ENCODE measurements around the gene ZNF628. TPM values are rescaled to one million over a fixed set of nuclear protein-coding genes. Genes with fewer than 3 reads are reported as not detected.

ZNF628 gene
- polyA plus RNA-seq, 3 donors = 0.50 to 3.1 TPM; not detected in 1

- TF ChIP-seq, protein P1, sequence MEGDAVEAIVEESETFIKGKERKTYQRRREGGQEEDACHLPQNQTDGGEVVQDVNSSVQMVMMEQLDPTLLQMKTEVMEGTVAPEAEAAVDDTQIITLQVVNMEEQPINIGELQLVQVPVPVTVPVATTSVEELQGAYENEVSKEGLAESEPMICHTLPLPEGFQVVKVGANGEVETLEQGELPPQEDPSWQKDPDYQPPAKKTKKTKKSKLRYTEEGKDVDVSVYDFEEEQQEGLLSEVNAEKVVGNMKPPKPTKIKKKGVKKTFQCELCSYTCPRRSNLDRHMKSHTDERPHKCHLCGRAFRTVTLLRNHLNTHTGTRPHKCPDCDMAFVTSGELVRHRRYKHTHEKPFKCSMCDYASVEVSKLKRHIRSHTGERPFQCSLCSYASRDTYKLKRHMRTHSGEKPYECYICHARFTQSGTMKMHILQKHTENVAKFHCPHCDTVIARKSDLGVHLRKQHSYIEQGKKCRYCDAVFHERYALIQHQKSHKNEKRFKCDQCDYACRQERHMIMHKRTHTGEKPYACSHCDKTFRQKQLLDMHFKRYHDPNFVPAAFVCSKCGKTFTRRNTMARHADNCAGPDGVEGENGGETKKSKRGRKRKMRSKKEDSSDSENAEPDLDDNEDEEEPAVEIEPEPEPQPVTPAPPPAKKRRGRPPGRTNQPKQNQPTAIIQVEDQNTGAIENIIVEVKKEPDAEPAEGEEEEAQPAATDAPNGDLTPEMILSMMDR (IDR thresholded peaks at IDR 0.05) = no peak
- DNase-seq = no peak
These were observed 24.0 kb downstream of the ZNF628 start for GRCh38 chr19:55500368-55500952.

DNA sequence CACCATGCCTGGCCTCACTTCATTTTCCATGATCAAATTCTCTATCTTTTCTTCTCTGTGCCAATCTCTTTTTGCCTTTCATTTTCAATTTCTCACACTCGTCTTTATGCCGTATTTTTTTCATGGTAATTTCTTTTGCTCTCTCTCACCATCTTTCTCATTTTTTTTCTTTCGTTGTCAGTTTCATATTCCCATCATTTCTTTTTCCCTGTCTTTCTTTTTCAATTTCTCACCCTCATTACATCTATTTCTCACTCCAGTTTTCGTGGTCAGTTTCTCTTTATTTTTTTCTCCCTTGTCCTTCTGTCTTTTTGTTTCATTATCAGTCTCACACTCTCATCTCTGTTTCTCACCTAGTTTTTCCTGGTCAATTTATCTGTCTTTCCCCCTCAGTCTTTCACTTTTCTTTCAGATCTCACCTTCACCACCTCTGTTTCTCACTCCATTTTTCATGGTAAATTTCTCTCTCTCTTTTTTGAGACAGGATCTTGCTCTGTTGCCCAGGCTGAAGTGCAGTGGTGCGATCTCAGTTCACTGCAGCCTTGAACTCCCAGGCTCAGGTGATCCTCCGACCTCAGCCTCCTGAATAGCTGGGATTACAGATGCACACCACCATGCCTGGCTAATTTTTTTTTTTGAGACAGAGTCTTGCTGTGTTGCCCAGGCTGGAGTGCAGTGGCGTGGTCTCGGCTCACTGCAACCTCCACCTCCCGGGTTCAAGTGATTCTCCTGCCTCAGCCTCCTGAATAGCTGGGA is 26.0 kb downstream of the ZNF628 start:
- Histone ChIP-seq H3K9ac (ENCODE audit: insufficient read depth, low read length, poor library complexity, severe bottlenecking) (no peak overlapping the region), H3K79me2 (ENCODE audit: insufficient read depth, low read length) (no peaks in the 10 kb centered on the region), H3K36me3 (replicated peaks in 1 of 2; ENCODE audit: control insufficient read depth in 1 of 2, insufficient read depth in 2 of 2, low read length in 2 of 2) (no peaks in the 10 kb centered on the region), H3K27ac (ENCODE audit: low read depth in 1 of 2, low read length in 2 of 2) (no peak overlapping the region), H2AFZ (ENCODE audit: insufficient read depth, low read depth, low read length, poor library complexity, severe bottlenecking) (no peak overlapping the region), H3K27me3 (ENCODE audit: control insufficient read depth in 2 of 2, insufficient read depth in 2 of 2, low read length in 2 of 2) (peaks cover 0 to 3% of the 10 kb centered on the region in 2 donors), H3K4me3 (replicated peaks in 1 of 3; ENCODE audit: low read depth in 2 of 3, low read length in 3 of 3) (no peak overlapping the region), H3K4me1 (ENCODE audit: control insufficient read depth in 1 of 2, insufficient read depth in 2 of 2, low read length in 2 of 2) (peaks cover 5 to 11% of the 10 kb centered on the region in 2 donors), H4K20me1 (ENCODE audit: insufficient read depth, low read length) (no peaks in the 10 kb centered on the region), H3K9me3 (replicated peaks in 1 of 2; ENCODE audit: control insufficient read depth in 1 of 2, insufficient read depth in 1 of 2, low read length in 2 of 2) (no peaks in the 10 kb centered on the region), H3K4me2 (replicated peaks; ENCODE audit: extremely low read depth, low read length, poor library complexity, severe bottlenecking) (no peak overlapping the region)
- peaks cover 9% of the 10 kb centered on the region for H3K4me1 Mint-ChIP-seq
- H3K27me3 Mint-ChIP-seq (ENCODE audit: low read depth in 3 of 3) = peaks cover 5 to 14% (median 11%) of the 10 kb centered on the region in 3 donors
- 98% methylated on average over 8 of the region's 9 CpGs for WGBS (ENCODE audit: insufficient coverage)
- peak overlapping the region in 1 of 7 donors; percentile 16 for H3K27ac Mint-ChIP-seq
- intact Hi-C loops (cut with micrococcal nuclease) = loop anchor here (5.0 kb wide), 2 partner anchors 35 to 360 kb away; no protein-coding TSS in a partner anchor
- H3K9me3 Mint-ChIP-seq = peaks cover 0 to 16% (median 9%) of the 10 kb centered on the region in 7 donors
- peaks cover 0 to 2% of the 10 kb centered on the region in 2 donors for H3K36me3 Mint-ChIP-seq
- TF ChIP-seq, protein P1 (IDR thresholded peaks at IDR 0.05) = no peak
- no peak for DNase-seq
- H3K4me3 Mint-ChIP-seq = peak overlapping the region in 1 of 2 donors; percentile 1

More at GRCh38 chr19:55500368-55500952, 24.0 kb downstream of the ZNF628 start:
- no peaks in the 10 kb centered on the region for H4K20me1 ChIP-seq (ENCODE audit: insufficient read depth, low read length)
- intact Hi-C loops (cut with micrococcal nuclease) = loop anchor here (5.0 kb wide), 2 partner anchors 33 to 358 kb away; no protein-coding TSS in a partner anchor
- H3K36me3 Mint-ChIP-seq = peaks cover 0 to 2% of the 10 kb centered on the region in 2 donors
- no peak overlapping the region for H3K4me3 ChIP-seq (replicated peaks in 1 of 3; ENCODE audit: low read depth in 2 of 3, low read length in 3 of 3)
- H3K27ac Mint-ChIP-seq = peak overlapping the region in 1 of 7 donors; percentile 38
- H3K27ac ChIP-seq (ENCODE audit: low read depth in 1 of 2, low read length in 2 of 2) = no peak overlapping the region
- no peaks in the 10 kb centered on the region for H3K79me2 ChIP-seq (ENCODE audit: insufficient read depth, low read length)
- H3K27me3 ChIP-seq (ENCODE audit: control insufficient read depth in 2 of 2, insufficient read depth in 2 of 2, low read length in 2 of 2) = peaks cover 0 to 2% of the 10 kb centered on the region in 2 donors
- peaks cover 9% of the 10 kb centered on the region for H3K4me1 Mint-ChIP-seq
- peaks cover 5 to 11% of the 10 kb centered on the region in 2 donors for H3K4me1 ChIP-seq (ENCODE audit: control insufficient read depth in 1 of 2, insufficient read depth in 2 of 2, low read length in 2 of 2)
- H3K4me3 Mint-ChIP-seq = no peak overlapping the region
- peaks cover 5 to 10% (median 7%) of the 10 kb centered on the region in 3 donors for H3K27me3 Mint-ChIP-seq (ENCODE audit: low read depth in 3 of 3)
- 98% methylated on average over 23 of the region's 26 CpGs for WGBS (ENCODE audit: insufficient coverage)
- no peak overlapping the region for H2AFZ ChIP-seq (ENCODE audit: insufficient read depth, low read depth, low read length, poor library complexity, severe bottlenecking)
- no peak overlapping the region for H3K9ac ChIP-seq (ENCODE audit: insufficient read depth, low read length, poor library complexity, severe bottlenecking)
- peaks cover 0 to 16% (median 10%) of the 10 kb centered on the region in 7 donors for H3K9me3 Mint-ChIP-seq
- no peaks in the 10 kb centered on the region for H3K9me3 ChIP-seq (replicated peaks in 1 of 2; ENCODE audit: control insufficient read depth in 1 of 2, insufficient read depth in 1 of 2, low read length in 2 of 2)
- H3K36me3 ChIP-seq (replicated peaks in 1 of 2; ENCODE audit: control insufficient read depth in 1 of 2, insufficient read depth in 2 of 2, low read length in 2 of 2) = no peaks in the 10 kb centered on the region
- H3K4me2 ChIP-seq (replicated peaks; ENCODE audit: extremely low read depth, low read length, poor library complexity, severe bottlenecking) = no peak overlapping the region
